A673 (cell line): ENCODE data around the gene RAPGEF2. TPM values are rescaled to one million over a fixed set of nuclear protein-coding genes. Genes with fewer than 3 reads are reported as not detected.

ENCODE experiments used
- BruUV-seq: library from RNA; stranded (reverse); fragments of 400-500 nt; replicated peaks from 2 replicates; lab custom pipeline; 2021; lab: Mats Ljungman, UMichigan
- CTCF ChIA-PET: fragments of 300-600 bp; sonication (Branson Sonifier 250); formaldehyde crosslinking; loops from one replicate; lab custom pipeline; 2022; ENCODE audit warnings: antibody characterized with exemption; lab: Charles Lee
- POLR2A ChIA-PET: fragments of 300-600 bp; sonication (Branson Sonifier 250); formaldehyde crosslinking; loops from one replicate; lab custom pipeline; 2022; ENCODE audit warnings: antibody characterized with exemption; ENCODE audit not compliant: low non-redundant PET; lab: Charles Lee
- DNase-seq: peaks from one replicate; pipeline ENCODE4 v3.0.0-alpha.2; 2015; ENCODE audit warnings: low spot score
- H3K27ac ChIP-seq: fragments of 200-600 bp; sonication (generic); 2 replicates; pipeline ENCODE4 v1.5.1; 2016; ENCODE audit warnings: mixed run types, low read depth, mild to moderate bottlenecking, mixed read lengths, antibody characterized with exemption, low read length; ENCODE audit not compliant: poor library complexity, severe bottlenecking
- H3K27me3 ChIP-seq: fragments of 200-600 bp; sonication (generic); replicated peaks from 2 replicates; pipeline ENCODE4 v1.6.1; 2017; ENCODE audit warnings: mixed run types, low read depth, mild to moderate bottlenecking, mixed read lengths, antibody characterized with exemption, low read length; ENCODE audit not compliant: insufficient read depth, poor library complexity
- H3K36me3 ChIP-seq: fragments of 200-600 bp; sonication (generic); 2 replicates; pipeline ENCODE4 v1.6.1; 2016; ENCODE audit warnings: mixed run types, mild to moderate bottlenecking, mixed read lengths, antibody characterized with exemption, low read length; ENCODE audit not compliant: insufficient read depth, poor library complexity, severe bottlenecking
- H3K4me1 ChIP-seq: fragments of 200-600 bp; sonication (generic); 2 replicates; pipeline ENCODE4 v1.6.1; 2017; ENCODE audit warnings: mixed run types, mild to moderate bottlenecking, mixed read lengths, antibody characterized with exemption, low read length; ENCODE audit not compliant: insufficient read depth, poor library complexity, severe bottlenecking
- H3K4me3 ChIP-seq: fragments of 200-600 bp; sonication (generic); 2 replicates; pipeline ENCODE4 v1.5.1; 2016; ENCODE audit warnings: low read depth, mixed run types, mild to moderate bottlenecking, mixed read lengths, low read length; ENCODE audit not compliant: poor library complexity, severe bottlenecking
- H3K9me3 ChIP-seq: fragments of 200-600 bp; sonication (generic); 2 replicates; pipeline ENCODE4 v1.6.1; 2016; ENCODE audit warnings: mixed run types, low read depth, mild to moderate bottlenecking, mixed read lengths, antibody characterized with exemption, low read length; ENCODE audit not compliant: poor library complexity, severe bottlenecking
- CTCF ChIP-seq: fragments of 300-800, 200-600 bp; sonication (generic); conservative IDR thresholded peaks from 2 replicates; pipeline ENCODE4 v1.5.1; 2017; ENCODE audit warnings: low read depth, mild to moderate bottlenecking, antibody characterized with exemption, low read length, moderate library complexity, mixed read lengths
- EZH2 ChIP-seq: fragments of 200-600 bp; sonication (generic); IDR thresholded peaks from 2 replicates; pipeline ENCODE4 v1.6.1; 2017; ENCODE audit warnings: borderline replicate concordance, low read depth, mild to moderate bottlenecking, mixed read lengths, antibody characterized with exemption, low read length; ENCODE audit not compliant: poor library complexity, severe bottlenecking
- intact Hi-C: fragments of 100-400 bp; cut with micrococcal nuclease; formaldehyde crosslinking; loops from one replicate; pipeline ENCODE4 v1.10.0; 2022; ENCODE audit not compliant: unreplicated experiment
- total RNA-seq: library from RNA; stranded (reverse); gene quantifications from 2 replicates; pipeline ENCODE4 v1.2.3, GENCODE V29; 2021

The RAPGEF2 gene
- total RNA-seq, 1 experiment from 2014 or later = 31.9 TPM

- no peaks in the 10 kb centered on the region for H3K4me1 ChIP-seq
- CTCF ChIA-PET = no interaction called here
- POLR2A ChIA-PET = no interaction called here
- no peaks in the 10 kb centered on the region for H3K36me3 ChIP-seq
- no TSS peak for BruUV-seq
- H3K4me3 ChIP-seq = no peak overlapping the region
- TF ChIP-seq EZH2 (no peak), CTCF (no peak)
- H3K9me3 ChIP-seq = no peaks in the 10 kb centered on the region
- no peak overlapping the region for H3K27ac ChIP-seq
- intact Hi-C loops = no loop called here
- no peaks in the 10 kb centered on the region for H3K27me3 ChIP-seq
- no peak for DNase-seq
Observed at GRCh38 chr4:159126716-159127115, 23.8 kb downstream of the RAPGEF2 start.

GRCh38 chr4:159127745-159128518 is 25.1 kb downstream of the RAPGEF2 start:
- no peaks in the 10 kb centered on the region for H3K36me3 ChIP-seq
- no TSS peak for BruUV-seq
- no peaks in the 10 kb centered on the region for H3K9me3 ChIP-seq
- CTCF ChIA-PET = no interaction called here
- H3K4me1 ChIP-seq = no peaks in the 10 kb centered on the region
- H3K4me3 ChIP-seq = no peak overlapping the region
- no peak overlapping the region for H3K27ac ChIP-seq
- no peak for TF ChIP-seq EZH2
- TF ChIP-seq CTCF = no peak
- H3K27me3 ChIP-seq = no peaks in the 10 kb centered on the region
- POLR2A ChIA-PET = no interaction called here
- intact Hi-C loops = no loop called here
- no peak for DNase-seq

GRCh38 chr4:159129814-159130550 is 27.1 kb downstream of the RAPGEF2 start:
- intact Hi-C loops = no loop called here
- CTCF ChIA-PET = no interaction called here

More at GRCh38 chr4:159129814-159130550, 27.1 kb downstream of the RAPGEF2 start:
- no peak overlapping the region for H3K27ac ChIP-seq
- no peak for DNase-seq
- no peaks in the 10 kb centered on the region for H3K4me1 ChIP-seq
- no TSS peak for BruUV-seq
- no peaks in the 10 kb centered on the region for H3K27me3 ChIP-seq
- H3K36me3 ChIP-seq = no peaks in the 10 kb centered on the region
- POLR2A ChIA-PET = no interaction called here
- TF ChIP-seq CTCF = no peak
- no peak for TF ChIP-seq EZH2
- no peak overlapping the region for H3K4me3 ChIP-seq
- H3K9me3 ChIP-seq = no peaks in the 10 kb centered on the region
